ENCODE measurements around the gene RER1.

Gene RER1

GRCh38 chr1:2350501-2350900 is 41.1 kb upstream of the RER1 start:
- TF ChIP-seq GATA3 (IDR thresholded peaks at IDR 0.05; ENCODE audit: low read depth, low read length) (no peak), GATA2 (IDR thresholded peaks at IDR 0.05; ENCODE audit: low read depth, low read length) (no peak)

GRCh38 chr1:2350911-2351655 is 40.6 kb upstream of the RER1 start:
- no peak for TF ChIP-seq GATA2 (IDR thresholded peaks at IDR 0.05; ENCODE audit: low read depth, low read length)
- TF ChIP-seq GATA3 (IDR thresholded peaks at IDR 0.05; ENCODE audit: low read depth, low read length): no peak

GRCh38 chr1:2351723-2352122 is 39.9 kb upstream of the RER1 start:
- TF ChIP-seq GATA3 (IDR thresholded peaks at IDR 0.05; ENCODE audit: low read depth, low read length) (no peak), GATA2 (IDR thresholded peaks at IDR 0.05; ENCODE audit: low read depth, low read length) (no peak)

- TF ChIP-seq GATA3 (IDR thresholded peaks at IDR 0.05; ENCODE audit: low read depth, low read length) (no peak), GATA2 (IDR thresholded peaks at IDR 0.05; ENCODE audit: low read depth, low read length) (no peak)
Measured at GRCh38 chr1:2352341-2352896, 39.2 kb upstream of the RER1 start.

GRCh38 chr1:2352897-2353550 is 38.6 kb upstream of the RER1 start:
- TF ChIP-seq GATA2 (IDR thresholded peaks at IDR 0.05; ENCODE audit: low read depth, low read length): no peak
- no peak for TF ChIP-seq GATA3 (IDR thresholded peaks at IDR 0.05; ENCODE audit: low read depth, low read length)

GRCh38 chr1:2353551-2354438 is 37.8 kb upstream of the RER1 start:
- no peak for TF ChIP-seq GATA3 (IDR thresholded peaks at IDR 0.05; ENCODE audit: low read depth, low read length)
- TF ChIP-seq GATA2 (IDR thresholded peaks at IDR 0.05; ENCODE audit: low read depth, low read length): no peak

- TF ChIP-seq GATA2 (IDR thresholded peaks at IDR 0.05; ENCODE audit: low read depth, low read length) (no peak), GATA3 (IDR thresholded peaks at IDR 0.05; ENCODE audit: low read depth, low read length) (no peak)
Measured at GRCh38 chr1:2354511-2355372, 36.9 kb upstream of the RER1 start.

GRCh38 chr1:2355373-2356261 is 36.0 kb upstream of the RER1 start:
- TF ChIP-seq GATA3 (IDR thresholded peaks at IDR 0.05; ENCODE audit: low read depth, low read length): no peak
- TF ChIP-seq GATA2 (IDR thresholded peaks at IDR 0.05; ENCODE audit: low read depth, low read length): no peak

GRCh38 chr1:2356401-2356800 is 35.2 kb upstream of the RER1 start:
- TF ChIP-seq GATA3 (IDR thresholded peaks at IDR 0.05; ENCODE audit: low read depth, low read length) (no peak), GATA2 (IDR thresholded peaks at IDR 0.05; ENCODE audit: low read depth, low read length) (no peak)

GRCh38 chr1:2356911-2357845 is 34.5 kb upstream of the RER1 start:
- TF ChIP-seq GATA3 (IDR thresholded peaks at IDR 0.05; ENCODE audit: low read depth, low read length) (no peak), GATA2 (IDR thresholded peaks at IDR 0.05; ENCODE audit: low read depth, low read length) (no peak)

GRCh38 chr1:2358072-2358471 is 33.6 kb upstream of the RER1 start:
- TF ChIP-seq GATA2 (IDR thresholded peaks at IDR 0.05; ENCODE audit: low read depth, low read length) (no peak), GATA3 (IDR thresholded peaks at IDR 0.05; ENCODE audit: low read depth, low read length) (no peak)

Measured in SH-SY5Y (cell line).